IPS-20b (cell line): ENCODE measurements around the gene KCNIP4.

Experiments used
- H3K27ac ChIP-seq: one replicate; pipeline ENCODE4 v1.5.1; 2013; ENCODE audit warnings: low read length
- H3K27me3 ChIP-seq: 2 replicates; pipeline ENCODE4 v1.6.1; 2013; ENCODE audit warnings: mild to moderate bottlenecking, low read length, inconsistent platforms; ENCODE audit not compliant: insufficient read depth
- H3K36me3 ChIP-seq: 2 replicates; pipeline ENCODE4 v1.6.1; 2013; ENCODE audit warnings: low read depth, mild to moderate bottlenecking, inconsistent platforms, low read length, moderate library complexity; ENCODE audit not compliant: insufficient read depth
- H3K4me1 ChIP-seq: 2 replicates; pipeline ENCODE4 v1.6.1; 2013; ENCODE audit warnings: mild to moderate bottlenecking, control low read depth, inconsistent platforms, low read length, moderate library complexity; ENCODE audit not compliant: insufficient read depth
- H3K4me3 ChIP-seq: 2 replicates; pipeline ENCODE4 v1.5.1; 2013; ENCODE audit warnings: mild to moderate bottlenecking, low read length, inconsistent platforms
- H3K9ac ChIP-seq: 2 replicates; pipeline ENCODE4 v1.6.1; 2013; ENCODE audit warnings: low read depth, mild to moderate bottlenecking, inconsistent platforms, low read length, moderate library complexity
- H3K9me3 ChIP-seq: 2 replicates; pipeline ENCODE4 v1.6.1; 2013; ENCODE audit warnings: mild to moderate bottlenecking, low read depth, low read length, inconsistent platforms; ENCODE audit not compliant: insufficient read depth

The KCNIP4 gene

DNA sequence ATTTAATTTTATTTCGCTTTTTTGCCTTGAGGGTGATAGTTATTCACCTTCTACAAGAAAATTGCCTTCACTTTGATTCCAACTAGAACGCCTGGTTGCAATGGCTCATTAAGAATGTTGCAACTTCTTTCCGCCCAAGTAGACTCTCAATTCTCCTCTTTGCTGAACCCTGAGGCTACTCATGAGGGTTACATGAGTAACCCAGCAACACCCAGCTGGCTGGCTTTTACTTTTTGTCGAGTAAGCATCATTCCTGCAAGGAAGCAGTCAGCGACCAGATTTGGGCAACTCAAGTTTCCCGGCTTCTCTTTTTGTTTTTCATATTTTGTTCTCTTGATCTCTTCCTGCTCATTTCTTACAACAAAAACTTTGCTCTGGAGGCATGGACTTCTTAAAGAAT, 752.9 kb downstream of the KCNIP4 start:
- no peak overlapping the region for H3K4me3 ChIP-seq
- no peaks in the 10 kb centered on the region for H3K27me3 ChIP-seq
- H3K4me1 ChIP-seq: no peaks in the 10 kb centered on the region; the same call in 1 of the 2 replicates
- H3K9ac ChIP-seq: no peak overlapping the region
- no peaks in the 10 kb centered on the region for H3K36me3 ChIP-seq
- H3K9me3 ChIP-seq: no peaks in the 10 kb centered on the region
- H3K27ac ChIP-seq: no peak overlapping the region

DNA sequence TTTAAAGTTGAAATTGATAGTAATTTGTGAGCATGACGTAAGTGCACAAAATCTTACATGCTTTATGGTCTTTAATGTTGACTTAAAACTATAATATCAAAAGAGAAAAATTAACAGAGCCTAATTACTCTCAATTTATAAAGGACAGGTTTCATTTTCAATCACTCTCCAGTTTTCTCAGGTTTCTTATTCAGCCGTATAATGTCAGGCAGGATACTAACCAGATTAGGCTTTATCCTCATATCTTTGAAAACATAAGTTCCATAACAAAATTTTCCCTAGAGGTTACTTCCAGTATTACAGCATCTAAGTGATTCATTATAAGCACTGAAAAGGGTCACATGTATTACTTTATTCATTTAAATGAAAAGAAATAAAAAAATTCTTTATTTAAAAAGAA, 756.2 kb downstream of the KCNIP4 start:
- Histone ChIP-seq H3K9ac (no peak overlapping the region), H3K27me3 (no peaks in the 10 kb centered on the region), H3K4me1 (no peaks in the 10 kb centered on the region; the same call in 1 of the 2 replicates), H3K27ac (no peak overlapping the region), H3K36me3 (no peaks in the 10 kb centered on the region), H3K4me3 (no peak overlapping the region), H3K9me3 (no peaks in the 10 kb centered on the region)

DNA sequence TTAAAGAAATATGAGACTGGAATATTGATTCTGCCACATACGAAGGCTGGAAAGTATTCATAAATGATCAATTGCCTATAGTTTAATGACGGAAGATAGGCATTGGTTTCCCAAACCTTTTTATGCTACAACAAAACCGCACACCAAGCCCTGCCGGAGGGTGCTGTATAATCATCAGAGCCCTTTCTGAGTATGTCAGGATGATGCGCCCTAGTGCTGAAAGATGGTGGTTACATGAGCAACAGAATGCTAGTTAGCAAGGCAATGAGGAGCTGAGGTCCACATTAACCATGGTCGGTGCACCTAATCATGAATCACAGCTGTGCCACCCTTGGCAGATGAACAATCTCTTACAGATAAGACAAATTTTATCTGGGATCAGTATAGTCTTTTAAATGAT, 757.3 kb downstream of the KCNIP4 start:
- H3K4me1 ChIP-seq: no peaks in the 10 kb centered on the region; the same call in 1 of the 2 replicates
- no peak overlapping the region for H3K4me3 ChIP-seq
- no peaks in the 10 kb centered on the region for H3K9me3 ChIP-seq
- H3K36me3 ChIP-seq: no peaks in the 10 kb centered on the region
- H3K27ac ChIP-seq: no peak overlapping the region
- no peaks in the 10 kb centered on the region for H3K27me3 ChIP-seq
- H3K9ac ChIP-seq: no peak overlapping the region

DNA sequence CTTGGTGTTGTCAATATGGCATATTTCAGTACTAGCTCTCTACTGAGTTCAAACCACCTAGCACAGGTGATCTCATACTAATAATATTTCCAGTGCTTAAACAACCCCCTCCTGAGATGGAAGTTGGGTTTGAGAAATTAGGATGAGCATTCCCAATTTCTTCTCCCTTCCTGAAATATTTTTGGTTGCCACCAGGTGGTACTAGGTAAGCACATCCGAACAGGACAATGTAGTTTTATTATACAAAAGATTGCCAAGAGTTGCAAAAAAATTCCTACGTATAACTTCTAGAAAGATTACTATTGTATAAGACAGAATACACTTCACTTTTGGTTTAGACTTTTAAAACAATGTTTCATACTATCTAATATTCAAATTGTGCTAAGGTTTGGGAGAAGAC, 763.8 kb downstream of the KCNIP4 start:
- H3K27me3 ChIP-seq: no peaks in the 10 kb centered on the region
- no peak overlapping the region for H3K27ac ChIP-seq
- no peaks in the 10 kb centered on the region for H3K4me1 ChIP-seq
- H3K9me3 ChIP-seq: no peaks in the 10 kb centered on the region
- H3K4me3 ChIP-seq: no peak overlapping the region
- H3K36me3 ChIP-seq: no peaks in the 10 kb centered on the region
- H3K9ac ChIP-seq: no peak overlapping the region

DNA sequence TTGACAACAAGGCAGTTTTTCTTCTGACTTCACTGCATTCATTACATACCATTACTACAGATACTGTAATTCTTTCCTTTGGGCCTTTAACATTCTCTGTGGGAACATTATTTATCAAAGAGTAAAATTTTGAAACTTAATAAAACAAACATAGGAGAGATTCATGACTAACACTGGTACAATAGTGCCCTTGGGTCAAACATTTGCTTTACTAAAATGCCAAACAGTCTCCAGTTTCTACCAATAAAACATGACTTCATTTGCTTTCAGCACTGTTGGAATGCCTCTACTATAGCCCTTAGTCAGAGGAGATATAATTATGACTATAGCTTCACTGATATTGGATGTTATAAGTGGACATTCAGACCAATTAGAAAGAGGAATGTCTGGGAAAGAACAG, 766.9 kb downstream of the KCNIP4 start:
- no peak overlapping the region for H3K4me3 ChIP-seq
- H3K9ac ChIP-seq: no peak overlapping the region
- H3K9me3 ChIP-seq: no peaks in the 10 kb centered on the region
- H3K27me3 ChIP-seq: no peaks in the 10 kb centered on the region
- no peaks in the 10 kb centered on the region for H3K36me3 ChIP-seq
- H3K4me1 ChIP-seq: no peaks in the 10 kb centered on the region
- no peak overlapping the region for H3K27ac ChIP-seq

DNA sequence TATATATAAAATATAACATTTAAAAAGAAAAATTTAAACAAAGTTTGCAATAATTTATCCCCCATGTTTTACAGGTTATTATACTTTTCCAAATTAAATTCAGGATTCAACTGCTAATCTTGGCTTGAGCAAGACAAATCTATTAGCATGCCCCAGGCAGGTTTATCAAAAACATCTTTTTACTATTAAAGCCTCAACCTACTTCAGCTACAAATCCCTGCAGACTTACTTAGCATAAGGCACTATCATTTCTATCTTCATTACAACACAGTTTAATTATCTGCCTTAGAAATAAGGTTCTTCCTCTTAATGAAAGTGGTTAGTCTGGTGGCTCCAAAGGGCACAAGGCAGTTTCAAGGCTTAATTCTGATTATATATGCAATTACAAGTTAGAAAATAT, 770.7 kb downstream of the KCNIP4 start:
- Histone ChIP-seq H3K27me3 (no peaks in the 10 kb centered on the region), H3K36me3 (no peaks in the 10 kb centered on the region), H3K4me3 (no peak overlapping the region), H3K9me3 (no peaks in the 10 kb centered on the region), H3K4me1 (no peaks in the 10 kb centered on the region), H3K9ac (no peak overlapping the region), H3K27ac (no peak overlapping the region)

DNA sequence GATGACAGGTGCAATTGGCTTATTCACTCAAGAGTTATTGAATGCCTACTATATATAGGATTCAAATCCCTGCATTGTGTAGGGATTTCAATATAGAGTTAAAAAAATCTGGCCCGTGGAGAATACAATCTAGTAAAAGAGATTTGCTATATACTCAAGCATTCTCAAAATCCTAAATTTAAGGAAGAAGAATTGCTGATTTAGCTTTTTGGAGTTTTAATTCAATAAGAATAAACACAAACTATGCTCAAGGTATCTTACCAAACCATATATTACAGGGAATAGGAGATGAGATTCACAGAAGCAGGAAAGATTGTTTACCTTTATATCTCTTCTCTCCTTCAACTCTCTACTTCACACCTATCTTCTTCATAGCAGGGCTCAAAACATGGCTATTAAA, 771.5 kb downstream of the KCNIP4 start:
- Histone ChIP-seq H3K36me3 (no peaks in the 10 kb centered on the region), H3K9me3 (no peaks in the 10 kb centered on the region), H3K4me1 (no peaks in the 10 kb centered on the region), H3K4me3 (no peak overlapping the region), H3K9ac (no peak overlapping the region), H3K27ac (no peak overlapping the region), H3K27me3 (no peaks in the 10 kb centered on the region)

DNA sequence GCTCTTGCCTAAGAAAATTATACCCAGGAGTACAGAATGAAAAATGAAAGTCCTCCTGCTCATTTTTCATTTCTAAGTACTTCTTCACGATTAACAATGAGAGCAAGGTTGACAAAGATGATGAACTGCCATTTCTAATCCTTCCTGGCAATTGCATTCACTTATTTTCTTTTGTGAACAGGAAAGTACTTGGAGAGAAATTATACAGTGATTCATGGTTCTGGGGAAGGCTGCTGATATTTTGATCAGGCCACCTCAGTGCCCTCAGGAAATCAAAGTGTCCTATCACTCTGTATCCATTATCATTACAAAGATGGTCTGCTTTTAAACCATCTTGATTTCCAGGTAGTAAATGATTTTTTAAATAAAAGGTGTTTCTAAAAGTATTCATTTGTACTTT, 780.9 kb downstream of the KCNIP4 start:
- no peak overlapping the region for H3K4me3 ChIP-seq
- H3K27ac ChIP-seq: no peak overlapping the region
- H3K9me3 ChIP-seq: no peaks in the 10 kb centered on the region
- no peaks in the 10 kb centered on the region for H3K27me3 ChIP-seq
- H3K9ac ChIP-seq: no peak overlapping the region
- H3K36me3 ChIP-seq: no peaks in the 10 kb centered on the region
- no peaks in the 10 kb centered on the region for H3K4me1 ChIP-seq

DNA sequence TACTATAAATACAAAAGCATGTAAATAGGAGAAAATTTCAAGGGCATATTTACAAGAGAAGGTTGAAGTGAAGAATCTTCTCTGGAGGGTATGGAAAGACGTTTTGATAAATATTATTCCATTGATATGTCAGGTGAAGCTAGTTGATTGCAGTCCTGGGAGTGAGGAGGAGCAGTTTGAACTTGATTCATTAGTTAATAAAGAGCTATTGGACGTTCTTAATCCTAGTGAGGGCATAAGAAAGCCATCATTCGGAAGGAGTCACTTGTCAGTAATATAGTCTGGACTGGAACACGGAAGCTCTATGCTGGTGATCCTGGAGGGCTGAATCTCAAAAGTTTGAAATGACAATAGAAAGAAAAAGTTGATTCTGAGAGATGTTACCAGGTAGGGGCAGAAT, 793.2 kb downstream of the KCNIP4 start:
- Histone ChIP-seq H3K4me3 (no peak overlapping the region), H3K4me1 (no peaks in the 10 kb centered on the region), H3K9ac (no peak overlapping the region), H3K27ac (no peak overlapping the region), H3K36me3 (no peaks in the 10 kb centered on the region), H3K27me3 (no peaks in the 10 kb centered on the region), H3K9me3 (no peaks in the 10 kb centered on the region)

DNA sequence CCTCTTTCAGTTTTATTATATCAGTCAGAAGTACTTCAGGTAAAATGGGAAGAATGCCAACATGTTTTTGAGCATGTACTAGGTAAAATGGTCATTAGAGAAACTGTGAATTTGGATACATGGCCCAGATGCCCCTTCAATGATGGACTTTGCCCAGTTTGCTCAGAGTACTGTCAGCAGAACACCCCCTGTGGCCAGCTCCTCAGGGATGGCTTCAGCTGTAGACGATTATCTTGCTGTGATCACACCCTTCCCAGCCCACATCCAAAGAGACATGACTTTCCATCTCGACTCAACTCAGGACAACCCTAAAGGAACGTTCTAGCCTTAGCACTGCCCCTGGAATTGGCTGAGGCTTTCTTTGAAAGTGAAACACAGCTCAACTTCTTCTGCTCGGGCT, 809.2 kb downstream of the KCNIP4 start:
- H3K9me3 ChIP-seq: no peaks in the 10 kb centered on the region
- H3K36me3 ChIP-seq: no peaks in the 10 kb centered on the region
- H3K27ac ChIP-seq: no peak overlapping the region
- H3K4me1 ChIP-seq: no peaks in the 10 kb centered on the region
- H3K9ac ChIP-seq: no peak overlapping the region
- no peaks in the 10 kb centered on the region for H3K27me3 ChIP-seq
- no peak overlapping the region for H3K4me3 ChIP-seq

DNA sequence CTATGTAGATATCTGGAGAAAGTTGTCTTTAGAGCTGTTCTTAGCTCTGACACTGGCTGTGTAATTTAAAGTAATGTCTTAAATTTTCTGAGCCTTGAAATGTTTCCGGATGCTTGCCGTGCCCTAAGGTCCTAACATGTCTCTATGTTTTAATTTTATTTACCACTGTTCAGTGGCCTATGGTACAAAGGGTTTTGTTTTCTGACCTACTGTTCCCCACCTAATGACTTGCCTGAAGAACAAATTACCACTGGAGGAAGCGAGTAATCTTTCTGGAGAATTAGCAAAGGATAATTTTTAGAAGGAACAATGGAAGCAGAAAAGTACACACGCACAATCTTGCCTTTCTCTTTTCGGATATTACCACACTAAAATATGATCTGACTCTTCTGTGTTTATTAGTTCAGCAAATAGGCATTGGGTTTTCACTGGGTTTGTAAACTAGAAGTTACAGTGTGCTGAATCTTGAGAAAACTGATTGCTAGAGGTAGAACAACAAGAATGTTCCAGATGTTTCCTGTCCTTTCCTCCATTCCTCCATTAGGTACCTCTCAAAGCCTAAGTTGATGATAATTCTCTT, 812.4 kb downstream of the KCNIP4 start:
- Histone ChIP-seq H3K4me3 (no peak overlapping the region), H3K9me3 (no peaks in the 10 kb centered on the region)

DNA sequence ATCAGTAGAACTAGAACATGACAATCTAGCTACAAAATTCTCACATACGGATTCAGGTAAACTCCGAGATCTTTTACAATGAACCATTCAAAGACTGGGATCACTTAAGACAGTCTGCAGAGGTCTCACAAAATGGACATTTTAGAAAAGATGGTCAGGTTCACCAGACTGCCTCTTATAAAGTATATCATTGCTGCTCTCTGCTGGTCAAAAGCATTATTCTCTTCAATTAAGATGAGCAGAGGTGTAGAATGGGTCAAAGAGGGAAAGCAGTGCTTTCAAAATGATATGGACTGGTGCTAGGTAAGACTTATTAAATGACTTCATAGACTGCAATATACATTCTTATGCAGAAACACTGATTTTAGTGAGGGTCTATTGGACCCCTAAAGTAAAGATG, 813.6 kb downstream of the KCNIP4 start:
- Histone ChIP-seq H3K9me3 (no peaks in the 10 kb centered on the region), H3K4me1 (no peaks in the 10 kb centered on the region), H3K27me3 (no peaks in the 10 kb centered on the region), H3K36me3 (no peaks in the 10 kb centered on the region), H3K27ac (no peak overlapping the region), H3K4me3 (no peak overlapping the region), H3K9ac (no peak overlapping the region)

More for the DNA sequence above, 812.4 kb downstream of the KCNIP4 start:
- H3K27me3 ChIP-seq: no peaks in the 10 kb centered on the region
- H3K4me1 ChIP-seq: no peaks in the 10 kb centered on the region
- no peak overlapping the region for H3K27ac ChIP-seq
- no peaks in the 10 kb centered on the region for H3K36me3 ChIP-seq
- no peak overlapping the region for H3K9ac ChIP-seq

DNA sequence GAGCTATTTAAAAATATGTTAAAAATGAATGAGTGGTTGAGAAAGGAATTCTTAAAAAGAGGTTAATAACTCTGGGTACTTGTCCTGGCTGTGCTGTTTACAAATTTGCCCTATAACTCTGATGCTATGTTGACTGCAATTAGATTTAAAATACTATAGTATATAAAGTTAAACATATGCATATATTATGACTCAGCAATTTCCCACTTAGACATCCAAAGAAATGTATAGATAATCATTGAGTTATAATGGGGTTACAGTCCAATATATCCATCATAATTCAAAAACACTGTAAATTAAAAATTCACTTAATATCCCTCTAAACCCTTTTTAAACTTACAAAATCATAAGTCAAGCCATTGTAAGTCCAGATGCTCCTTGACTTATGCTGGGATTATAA, 818.0 kb downstream of the KCNIP4 start:
- no peak overlapping the region for H3K9ac ChIP-seq
- H3K4me3 ChIP-seq: no peak overlapping the region
- no peaks in the 10 kb centered on the region for H3K4me1 ChIP-seq
- H3K36me3 ChIP-seq: no peaks in the 10 kb centered on the region
- no peaks in the 10 kb centered on the region for H3K27me3 ChIP-seq
- no peak overlapping the region for H3K27ac ChIP-seq
- no peaks in the 10 kb centered on the region for H3K9me3 ChIP-seq
